ENCODE results near the gene ZNF740. TPM values are rescaled to one million over a fixed set of nuclear protein-coding genes. Genes with fewer than 3 reads are reported as not detected.

ZNF740 gene
- total and polyA plus RNA-seq, 2 of the 8 experiments (the other 6 are each of a cell fraction or from before 2014, with no cell fraction given) = 8.2 to 40.0 TPM

DNA sequence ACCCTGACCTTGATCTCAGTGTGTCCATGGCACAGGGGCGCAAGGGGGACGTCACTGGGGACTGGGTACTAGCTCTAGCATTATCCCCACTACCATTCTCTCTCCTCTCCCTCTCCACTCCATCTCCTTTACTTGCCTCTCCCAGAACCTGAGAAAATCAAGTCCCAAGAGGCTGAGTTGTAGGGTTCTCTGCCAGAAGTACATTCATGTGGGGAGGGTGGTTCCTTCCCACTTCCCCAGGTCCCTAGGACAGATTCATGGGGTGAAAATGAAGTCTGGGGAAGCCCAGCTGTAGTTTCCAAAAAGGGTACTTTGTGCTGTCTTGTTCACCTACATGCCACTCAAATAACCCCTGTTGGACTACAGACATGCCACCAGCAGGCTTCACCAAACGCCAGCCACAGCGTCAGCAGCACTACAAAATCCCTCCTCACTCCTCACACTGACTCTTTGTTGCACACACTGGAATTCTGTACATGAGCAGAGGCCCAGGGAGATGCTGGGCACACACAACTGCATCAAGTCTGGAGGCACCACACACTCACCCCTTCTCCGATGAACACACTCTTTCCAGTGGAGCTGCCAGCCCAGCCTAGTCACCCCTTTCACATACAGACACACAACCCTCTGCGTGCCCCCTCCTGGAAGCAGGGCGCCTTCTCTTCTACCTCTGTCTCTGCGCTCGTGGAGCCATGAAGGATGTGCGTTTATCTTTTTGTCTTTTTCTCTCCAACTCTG lies 44.5 kb downstream of the ZNF740 start (continued):
- TF ChIP-seq NANOG (IDR thresholded peaks at IDR 0.05; ENCODE audit: insufficient read depth, low read depth, low read length, poor library complexity, severe bottlenecking) = no peak
- TF ChIP-seq HDAC2 (IDR thresholded peaks at IDR 0.05; ENCODE audit: borderline replicate concordance in 1 of 2, low read depth in 2 of 2, low read length in 2 of 2) = no peak
- TF ChIP-seq CEBPB (IDR thresholded peaks at IDR 0.05; ENCODE audit: low read depth, low read length) = no peak
- no peak for TF ChIP-seq YY1 (IDR thresholded peaks at IDR 0.05; ENCODE audit: low read depth, low read length)
- TF ChIP-seq, protein P1, sequence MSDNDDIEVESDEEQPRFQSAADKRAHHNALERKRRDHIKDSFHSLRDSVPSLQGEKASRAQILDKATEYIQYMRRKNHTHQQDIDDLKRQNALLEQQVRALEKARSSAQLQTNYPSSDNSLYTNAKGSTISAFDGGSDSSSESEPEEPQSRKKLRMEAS (IDR thresholded peaks at IDR 0.05) = no peak
- no peak for TF ChIP-seq CHD2 (IDR thresholded peaks at IDR 0.05; ENCODE audit: low read length)
- TF ChIP-seq ATF2 (IDR thresholded peaks at IDR 0.05; ENCODE audit: low read length) = no peak
